Activated CD8-positive, alpha-beta T cell treated with anti-CD3 and anti-CD28 coated beads for 36 hours (primary cell): ENCODE measurements around the gene MSTO1. TPM values are rescaled to one million over a fixed set of nuclear protein-coding genes. Genes with fewer than 3 reads are reported as not detected.
"Not testable (repeated sequence)": the region's sequence is repeated elsewhere in the genome, so short reads cannot be mapped to it uniquely, and the experiment has no call there.

Experiments used
- ATAC-seq: fragments of 200-7000 bp; cut with Tn5 transposase; one replicate; pipeline ENCODE4 v1.10.0; 2021; ENCODE audit warnings: mild to moderate bottlenecking, moderate library complexity
- CTCF ChIA-PET: fragments of 350-600 bp; sonication (Branson Sonifier 250); formaldehyde crosslinking; loops from one replicate; lab custom pipeline; 2021; ENCODE audit warnings: antibody characterized with exemption; lab: Charles Lee
- POLR2A ChIA-PET: fragments of 350-600 bp; sonication (Branson Sonifier 250); formaldehyde crosslinking; loops from one replicate; lab custom pipeline; 2021; ENCODE audit warnings: antibody characterized with exemption; lab: Charles Lee
- DNase-seq: peaks from one replicate; pipeline ENCODE4 v3.0.0-alpha.2; 2020
- H3K27ac Mint-ChIP-seq: one replicate; pipeline ENCODE4 v1.8.0; 2021; ENCODE audit warnings: mild to moderate bottlenecking, mixed read lengths
- H3K27me3 Mint-ChIP-seq: one replicate; pipeline ENCODE4 v1.8.0; 2021; ENCODE audit warnings: mixed read lengths
- H3K36me3 Mint-ChIP-seq: one replicate; pipeline ENCODE4 v1.8.0; 2021; ENCODE audit warnings: low read depth, mixed read lengths
- H3K4me1 Mint-ChIP-seq: one replicate; pipeline ENCODE4 v1.8.0; 2021; ENCODE audit warnings: low read depth, mixed read lengths
- H3K4me3 Mint-ChIP-seq: one replicate; pipeline ENCODE4 v1.8.0; 2021; ENCODE audit warnings: mild to moderate bottlenecking, moderate library complexity, mixed read lengths
- H3K9me3 Mint-ChIP-seq: one replicate; pipeline ENCODE4 v1.8.0; 2021; ENCODE audit warnings: mixed read lengths
- CTCF ChIP-seq: fragments of 200-600 bp; IDR thresholded peaks from one replicate; pipeline ENCODE4 v1.8.0; 2022; ENCODE audit warnings: antibody characterized with exemption, mild to moderate bottlenecking
- intact Hi-C: fragments of 100-400 bp; cut with micrococcal nuclease; formaldehyde crosslinking; loops from one replicate; pipeline ENCODE4 v1.10.0; 2022
- total RNA-seq, 2 experiments: library from RNA; stranded (reverse); gene quantifications; one replicate each; pipeline ENCODE4 v1.2.3, GENCODE V29; 2021

The MSTO1 gene
- total RNA-seq, 2 experiments from 2014 or later = 52.3 to 57.1 TPM

GRCh38 chr1:155651861-155652661, 42.0 kb downstream of the MSTO1 start:
- H3K9me3 Mint-ChIP-seq = no peaks in the 10 kb centered on the region
- no peak for ATAC-seq
- H3K27ac Mint-ChIP-seq = no peak overlapping the region
- no peak for DNase-seq
- no peak for TF ChIP-seq CTCF
- peaks cover 2% of the 10 kb centered on the region for H3K27me3 Mint-ChIP-seq
- ChIA-PET POLR2A (interaction anchor here (1.1 kb wide), 1 partner anchor 53 kb away, joined by 3 read pairs; no protein-coding TSS in a partner anchor), CTCF (no interaction called here)
- no peaks in the 10 kb centered on the region for H3K4me1 Mint-ChIP-seq
- H3K36me3 Mint-ChIP-seq = no peaks in the 10 kb centered on the region
- no peak overlapping the region for H3K4me3 Mint-ChIP-seq
- intact Hi-C loops = no loop called here

- TF ChIP-seq CTCF = no peak
- intact Hi-C loops = no loop called here
- ChIA-PET CTCF (no interaction called here), POLR2A (no interaction called here)
- peaks cover 2% of the 10 kb centered on the region for H3K27me3 Mint-ChIP-seq
- H3K4me3 Mint-ChIP-seq = no peak overlapping the region
- peaks cover under 1% of the 10 kb centered on the region for H3K36me3 Mint-ChIP-seq
- ATAC-seq (no peak), DNase-seq (no peak)
- H3K27ac Mint-ChIP-seq = no peak overlapping the region
- no peaks in the 10 kb centered on the region for H3K4me1 Mint-ChIP-seq
- no peaks in the 10 kb centered on the region for H3K9me3 Mint-ChIP-seq
These were observed 42.9 kb downstream of the MSTO1 start for GRCh38 chr1:155652951-155653350.

- no peaks in the 10 kb centered on the region for H3K9me3 Mint-ChIP-seq
- peaks cover 35% of the 10 kb centered on the region for H3K36me3 Mint-ChIP-seq
- no peak overlapping the region for H3K27ac Mint-ChIP-seq
- DNase-seq (no peak), ATAC-seq (no peak)
- H3K4me3 Mint-ChIP-seq = no peak overlapping the region
- no peaks in the 10 kb centered on the region for H3K27me3 Mint-ChIP-seq
- intact Hi-C loops = no loop called here
- TF ChIP-seq CTCF = no peak
- ChIA-PET CTCF (no interaction called here), POLR2A (interaction anchor here (1.1 kb wide), 1 partner anchor 10 kb away, joined by 3 read pairs; no protein-coding TSS in a partner anchor)
- H3K4me1 Mint-ChIP-seq = no peaks in the 10 kb centered on the region
These were observed 47.4 kb downstream of the MSTO1 start for GRCh38 chr1:155657463-155657862.

GRCh38 chr1:155661239-155661638, 51.2 kb downstream of the MSTO1 start:
- H3K36me3 Mint-ChIP-seq = peaks cover 46% of the 10 kb centered on the region
- H3K9me3 Mint-ChIP-seq, DNase-seq, CTCF ChIA-PET, H3K27ac Mint-ChIP-seq, intact Hi-C loops, H3K4me1 Mint-ChIP-seq, ATAC-seq, H3K4me3 Mint-ChIP-seq, POLR2A ChIA-PET, H3K27me3 Mint-ChIP-seq: not testable (repeated sequence)

Other genes with a start within 250 kb of the MSTO1 start
- 10 to 100 TPM; 30.3 to 31.6 TPM for gene ASH1L, start 47.4 kb upstream of the MSTO1 start, total RNA-seq
- gene YY1AP1, start 78.6 kb downstream of the MSTO1 start, total RNA-seq = 10 to 100 TPM; 56.2 to 60.5 TPM
- gene DAP3, start 78.9 kb downstream of the MSTO1 start, total RNA-seq = 100 to 1,000 TPM; 160 to 173 TPM
- gene GON4L, start 247.0 kb downstream of the MSTO1 start, total RNA-seq = 10 to 100 TPM; 43.4 to 46.8 TPM
- gene SYT11, start 249.3 kb downstream of the MSTO1 start, total RNA-seq = 1 to 10 TPM; 8.7 to 9.2 TPM